ENCODE measurements around the gene SKAP1. TPM values are rescaled to one million over a fixed set of nuclear protein-coding genes. Genes with fewer than 3 reads are reported as not detected.

Gene SKAP1
- total RNA-seq, 4 donors from 2014 or later: 1.1 to 12.1 (median 1.8) TPM; not detected in 1

- ATAC-seq: no peak
- TF ChIP-seq POLR2AphosphoS5 (IDR thresholded peaks at IDR 0.05) (no peak), POLR2A (IDR thresholded peaks at IDR 0.05) (no peak), EP300 (IDR thresholded peaks at IDR 0.05) (no peak)
- TF ChIP-seq, protein P1, sequence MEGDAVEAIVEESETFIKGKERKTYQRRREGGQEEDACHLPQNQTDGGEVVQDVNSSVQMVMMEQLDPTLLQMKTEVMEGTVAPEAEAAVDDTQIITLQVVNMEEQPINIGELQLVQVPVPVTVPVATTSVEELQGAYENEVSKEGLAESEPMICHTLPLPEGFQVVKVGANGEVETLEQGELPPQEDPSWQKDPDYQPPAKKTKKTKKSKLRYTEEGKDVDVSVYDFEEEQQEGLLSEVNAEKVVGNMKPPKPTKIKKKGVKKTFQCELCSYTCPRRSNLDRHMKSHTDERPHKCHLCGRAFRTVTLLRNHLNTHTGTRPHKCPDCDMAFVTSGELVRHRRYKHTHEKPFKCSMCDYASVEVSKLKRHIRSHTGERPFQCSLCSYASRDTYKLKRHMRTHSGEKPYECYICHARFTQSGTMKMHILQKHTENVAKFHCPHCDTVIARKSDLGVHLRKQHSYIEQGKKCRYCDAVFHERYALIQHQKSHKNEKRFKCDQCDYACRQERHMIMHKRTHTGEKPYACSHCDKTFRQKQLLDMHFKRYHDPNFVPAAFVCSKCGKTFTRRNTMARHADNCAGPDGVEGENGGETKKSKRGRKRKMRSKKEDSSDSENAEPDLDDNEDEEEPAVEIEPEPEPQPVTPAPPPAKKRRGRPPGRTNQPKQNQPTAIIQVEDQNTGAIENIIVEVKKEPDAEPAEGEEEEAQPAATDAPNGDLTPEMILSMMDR (IDR thresholded peaks at IDR 0.05): no peak
- 40 to 42% methylated on average over 8 to 13 of the region's 21 CpGs for WGBS, 2 donors (ENCODE audit: low coverage in 1 of 2)
- no peaks in the 10 kb centered on the region for H3K9me3 ChIP-seq
- peaks cover 66% of the 10 kb centered on the region for H3K27me3 ChIP-seq
- H3K27ac ChIP-seq: no peak overlapping the region
- H3K4me1 ChIP-seq: no peaks in the 10 kb centered on the region
- no peaks in the 10 kb centered on the region for H3K36me3 ChIP-seq
- H3K4me3 ChIP-seq: no peak overlapping the region
Measured at GRCh38 chr17:48155889-48156611, 274.0 kb downstream of the SKAP1 start.

DNA sequence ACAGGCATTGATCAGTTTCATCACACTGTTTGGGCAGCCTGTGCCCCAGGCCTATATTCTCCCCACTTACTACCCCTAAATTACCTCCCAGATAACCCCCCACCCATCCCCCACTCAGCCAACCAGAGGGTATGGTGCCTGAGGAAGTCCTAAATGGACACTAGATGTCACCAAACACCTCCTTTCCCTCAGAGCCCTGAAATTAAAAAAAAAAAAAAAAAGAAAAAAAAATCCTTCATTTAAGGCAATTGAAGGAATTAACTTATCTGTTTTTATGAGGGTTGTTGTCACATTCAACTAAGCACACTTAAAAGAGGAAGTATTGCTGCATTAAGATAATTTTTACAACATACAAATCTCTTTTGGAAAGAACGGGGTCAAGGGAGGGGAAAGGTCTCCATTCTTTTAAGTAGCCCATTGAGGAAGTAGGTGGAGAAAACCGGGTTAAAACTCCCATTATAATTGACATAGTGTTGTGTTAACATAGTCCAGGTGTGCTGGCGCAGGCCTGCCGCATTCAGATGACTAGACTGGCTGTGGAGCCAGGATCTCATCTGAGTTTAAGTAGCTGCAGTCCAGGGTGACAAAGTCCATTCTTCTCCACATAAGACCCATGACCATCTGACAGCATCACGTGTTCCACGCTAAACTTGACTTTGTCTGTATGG, 276.2 kb downstream of the SKAP1 start:
- 11 to 43% methylated on average over 3 to 4 of the region's 6 CpGs for WGBS, 2 donors (ENCODE audit: low coverage in 1 of 2)
- H3K4me1 ChIP-seq: no peaks in the 10 kb centered on the region
- H3K36me3 ChIP-seq: no peaks in the 10 kb centered on the region
- no peaks in the 10 kb centered on the region for H3K9me3 ChIP-seq
- H3K4me3 ChIP-seq: no peak overlapping the region
- no peak for ATAC-seq
- H3K27ac ChIP-seq: no peak overlapping the region
- H3K27me3 ChIP-seq: peaks cover 88% of the 10 kb centered on the region
- TF ChIP-seq, protein P1 (IDR thresholded peaks at IDR 0.05): peak in 1 of 4 experiments; percentile 9
- TF ChIP-seq POLR2A (IDR thresholded peaks at IDR 0.05) (no peak), POLR2AphosphoS5 (IDR thresholded peaks at IDR 0.05) (no peak)

- H3K9me3 ChIP-seq: no peaks in the 10 kb centered on the region
- WGBS, 2 donors (ENCODE audit: low coverage in 1 of 2): 67 to 89% methylated on average over 3 to 4 of the region's 4 CpGs
- H3K4me3 ChIP-seq: no peak overlapping the region
- H3K36me3 ChIP-seq: no peaks in the 10 kb centered on the region
- ATAC-seq: no peak
- no peak overlapping the region for H3K27ac ChIP-seq
- no peak for TF ChIP-seq EP300 (IDR thresholded peaks at IDR 0.05)
- no peak for TF ChIP-seq POLR2A (IDR thresholded peaks at IDR 0.05)
- no peak for TF ChIP-seq POLR2AphosphoS5 (IDR thresholded peaks at IDR 0.05)
- TF ChIP-seq, protein P1 (IDR thresholded peaks at IDR 0.05): no peak
- H3K4me1 ChIP-seq: no peaks in the 10 kb centered on the region
- peaks cover 98% of the 10 kb centered on the region for H3K27me3 ChIP-seq
Measured at GRCh38 chr17:48152289-48152688, 277.7 kb downstream of the SKAP1 start.

- no peaks in the 10 kb centered on the region for H3K4me1 ChIP-seq
- TF ChIP-seq, protein P1 (IDR thresholded peaks at IDR 0.05): no peak
- no peak for TF ChIP-seq POLR2AphosphoS5 (IDR thresholded peaks at IDR 0.05)
- TF ChIP-seq POLR2A (IDR thresholded peaks at IDR 0.05): no peak
- H3K9me3 ChIP-seq: no peaks in the 10 kb centered on the region
- WGBS, 2 donors (ENCODE audit: low coverage in 1 of 2): 55 to 79% methylated on average over 3 of the region's 3 CpGs
- no peak for ATAC-seq
- no peak overlapping the region for H3K27ac ChIP-seq
- no peak overlapping the region for H3K4me3 ChIP-seq
- H3K27me3 ChIP-seq: peaks cover 98% of the 10 kb centered on the region
- no peaks in the 10 kb centered on the region for H3K36me3 ChIP-seq
Measured at GRCh38 chr17:48151220-48151619, 278.8 kb downstream of the SKAP1 start.

DNA sequence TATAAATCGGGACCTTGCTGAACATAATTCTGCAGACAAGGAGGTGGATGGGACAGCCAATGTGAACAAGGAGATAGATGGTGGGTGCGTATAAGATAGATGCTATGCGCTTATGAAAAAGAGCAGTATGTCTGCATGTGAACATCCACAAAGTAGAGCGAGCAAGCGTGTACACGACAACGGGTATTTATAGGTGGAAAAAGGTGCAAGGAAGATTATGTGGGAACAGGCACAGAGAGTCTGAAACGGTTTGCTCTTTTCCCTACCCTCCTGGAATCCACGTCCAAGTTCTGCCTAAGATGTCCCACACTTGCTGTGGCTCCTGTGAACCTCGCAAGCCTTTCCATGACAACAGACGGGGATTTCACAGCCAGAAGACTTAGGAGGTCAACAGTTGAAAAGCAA, 279.4 kb downstream of the SKAP1 start:
- Histone ChIP-seq H3K4me3 (no peak overlapping the region), H3K36me3 (no peaks in the 10 kb centered on the region), H3K4me1 (no peaks in the 10 kb centered on the region), H3K27ac (no peak overlapping the region), H3K9me3 (no peaks in the 10 kb centered on the region), H3K27me3 (peaks cover 98% of the 10 kb centered on the region)
- TF ChIP-seq POLR2A (IDR thresholded peaks at IDR 0.05): no peak
- TF ChIP-seq, protein P1 (IDR thresholded peaks at IDR 0.05): no peak
- TF ChIP-seq EP300 (IDR thresholded peaks at IDR 0.05): no peak
- TF ChIP-seq POLR2AphosphoS5 (IDR thresholded peaks at IDR 0.05): no peak
- no peak for ATAC-seq
- 38 to 58% methylated on average over 8 to 11 of the region's 11 CpGs for WGBS, 2 donors (ENCODE audit: low coverage in 1 of 2)

Data from gastroesophageal sphincter (tissue), 4 donors.